Esophagus muscularis mucosa (tissue), 4 donors: ENCODE data around the gene ANK3.

ENCODE experiments used
- EP300 ChIP-seq: sonication (generic); formaldehyde crosslinking; IDR thresholded peaks from one replicate; pipeline ENCODE4 v1.6.1; 2017; ENCODE audit warnings: antibody characterized with exemption
- POLR2A ChIP-seq: fragments of 450-650 bp; IDR thresholded peaks from one replicate; pipeline ENCODE4 v1.6.1; 2017; ENCODE audit warnings: antibody characterized with exemption, moderate library complexity, mild to moderate bottlenecking, low read depth
- POLR2AphosphoS5 ChIP-seq, 2 donors: sonication (generic); formaldehyde crosslinking; IDR thresholded peaks; one replicate each; pipeline ENCODE4 v1.6.1; 2017; ENCODE audit warnings: antibody characterized with exemption in 2 of 2
- TF ChIP-seq, protein P1 (sequence below), 3 experiments: fragments of 200-600 bp in 2 of 3; fragments of 450-650 bp in 1 of 3; sonication (generic) in 2 of 3; IDR thresholded peaks; one replicate each; pipeline ENCODE4 v1.5.1; 2017 to 2019; ENCODE audit warnings: antibody characterized with exemption in 3 of 3, mild to moderate bottlenecking in 2 of 3, moderate library complexity in 1 of 3

DNA sequence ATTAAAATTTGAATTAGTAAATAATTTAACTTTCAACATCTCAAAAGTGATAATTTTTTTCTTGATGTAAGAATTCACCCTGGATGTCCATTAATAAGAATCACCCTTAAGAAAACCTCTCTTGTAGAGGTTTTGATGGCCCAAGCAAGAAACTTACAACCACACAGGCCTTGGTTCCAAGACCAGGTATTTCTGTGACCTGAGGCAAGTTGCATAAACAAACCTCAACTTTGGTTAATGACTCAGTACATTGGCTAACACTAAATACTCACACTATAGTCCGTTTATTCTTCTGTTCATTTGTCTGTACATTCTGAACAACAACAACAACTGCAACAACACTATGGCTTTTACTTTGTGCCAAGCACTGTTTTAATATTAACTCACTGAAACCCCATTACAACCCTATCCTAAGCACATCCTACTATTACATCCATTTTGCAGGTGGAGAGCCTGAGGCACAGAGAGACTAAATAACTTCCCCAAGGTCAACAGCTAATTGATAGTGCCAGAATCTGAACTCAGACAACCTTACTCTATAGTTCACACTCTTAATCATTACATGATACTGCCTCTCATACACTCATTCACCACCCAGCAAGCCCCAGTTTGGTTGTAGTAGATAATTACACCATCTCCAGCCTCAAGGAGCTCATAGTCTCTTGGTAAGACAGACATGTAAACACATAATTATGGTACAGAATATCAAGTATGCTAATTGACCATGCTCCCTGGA lies 6.6 kb downstream of the ANK3 start:
- TF ChIP-seq POLR2A (no peak), POLR2AphosphoS5 (IDR thresholded peaks at IDR 0.05) (no peak), EP300 (no peak)
- TF ChIP-seq, protein P1, sequence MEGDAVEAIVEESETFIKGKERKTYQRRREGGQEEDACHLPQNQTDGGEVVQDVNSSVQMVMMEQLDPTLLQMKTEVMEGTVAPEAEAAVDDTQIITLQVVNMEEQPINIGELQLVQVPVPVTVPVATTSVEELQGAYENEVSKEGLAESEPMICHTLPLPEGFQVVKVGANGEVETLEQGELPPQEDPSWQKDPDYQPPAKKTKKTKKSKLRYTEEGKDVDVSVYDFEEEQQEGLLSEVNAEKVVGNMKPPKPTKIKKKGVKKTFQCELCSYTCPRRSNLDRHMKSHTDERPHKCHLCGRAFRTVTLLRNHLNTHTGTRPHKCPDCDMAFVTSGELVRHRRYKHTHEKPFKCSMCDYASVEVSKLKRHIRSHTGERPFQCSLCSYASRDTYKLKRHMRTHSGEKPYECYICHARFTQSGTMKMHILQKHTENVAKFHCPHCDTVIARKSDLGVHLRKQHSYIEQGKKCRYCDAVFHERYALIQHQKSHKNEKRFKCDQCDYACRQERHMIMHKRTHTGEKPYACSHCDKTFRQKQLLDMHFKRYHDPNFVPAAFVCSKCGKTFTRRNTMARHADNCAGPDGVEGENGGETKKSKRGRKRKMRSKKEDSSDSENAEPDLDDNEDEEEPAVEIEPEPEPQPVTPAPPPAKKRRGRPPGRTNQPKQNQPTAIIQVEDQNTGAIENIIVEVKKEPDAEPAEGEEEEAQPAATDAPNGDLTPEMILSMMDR (IDR thresholded peaks at IDR 0.05), result no peak
